ENCODE data around the gene CLEC2A. TPM values are rescaled to one million over a fixed set of nuclear protein-coding genes. Genes with fewer than 3 reads are reported as not detected.

CLEC2A gene
- total and polyA plus RNA-seq, 7 experiments from 2014 or later, result 0.22 TPM; not detected in 6

- Mint-ChIP-seq H3K4me3 (no peak overlapping the region), H3K27ac (no peak overlapping the region), H3K27me3 (peaks cover 0 to 41% (median 0%) of the 10 kb centered on the region in 5 donors), H3K9me3 (no peaks in the 10 kb centered on the region), H3K4me1 (peaks cover 0 to 5% (median 0%) of the 10 kb centered on the region in 7 donors), H3K36me3 (peaks cover 0 to 4% (median 0%) of the 10 kb centered on the region in 5 donors)
- ChIA-PET POLR2A (interaction anchor here (0.9 kb wide), 1 partner anchor 118 kb away, joined by 4 read pairs; no protein-coding TSS in a partner anchor), CTCF (interaction anchor here (0.7 to 1.5 kb wide), 4 partner anchors 9 to 189 kb away, joined by 3 to 6 read pairs (median 4); no protein-coding TSS in a partner anchor)
- no peaks in the 10 kb centered on the region for H3K4me1 ChIP-seq (ENCODE audit: control insufficient read depth in 2 of 2, insufficient read depth in 2 of 2, low read length in 2 of 2)
- intact Hi-C loops (cut with micrococcal nuclease), result no loop called here
- DNase-seq (no peak), ATAC-seq (no peak)
- H3K36me3 ChIP-seq (ENCODE audit: control insufficient read depth in 2 of 3, insufficient read depth in 3 of 3, low read length in 3 of 3), result no peaks in the 10 kb centered on the region
- H3K4me3 ChIP-seq (ENCODE audit: low read length), result no peak overlapping the region
- no peaks in the 10 kb centered on the region for H3K27me3 ChIP-seq (ENCODE audit: control insufficient read depth in 2 of 2, insufficient read depth in 2 of 2, low read length in 2 of 2)
- no peaks in the 10 kb centered on the region for H3K9me3 ChIP-seq (ENCODE audit: control insufficient read depth in 2 of 3, low read length in 3 of 3)
- H3K27ac ChIP-seq (ENCODE audit: low read depth, low read length), result no peak overlapping the region
Measured at GRCh38 chr12:9931245-9931644, 925 bp downstream of the CLEC2A start.

- Mint-ChIP-seq H3K4me3 (no peak overlapping the region), H3K27ac (no peak overlapping the region), H3K4me1 (peaks cover 0 to 11% (median 5%) of the 10 kb centered on the region in 7 donors), H3K27me3 (peaks cover 0 to 36% (median 0%) of the 10 kb centered on the region in 5 donors), H3K36me3 (no peaks in the 10 kb centered on the region), H3K9me3 (no peaks in the 10 kb centered on the region)
- CTCF ChIA-PET, result interaction anchor here (0.7 to 5.8 kb wide), 3 partner anchors 114 to 248 kb away, joined by 3 to 57 read pairs (median 43); no protein-coding TSS in a partner anchor
- no peak overlapping the region for H3K27ac ChIP-seq (ENCODE audit: low read depth, low read length)
- peaks cover 0 to 3% of the 10 kb centered on the region in 2 donors for H3K4me1 ChIP-seq (ENCODE audit: control insufficient read depth in 2 of 2, insufficient read depth in 2 of 2, low read length in 2 of 2)
- no peaks in the 10 kb centered on the region for H3K27me3 ChIP-seq (ENCODE audit: control insufficient read depth in 2 of 2, insufficient read depth in 2 of 2, low read length in 2 of 2)
- ATAC-seq (no peak), DNase-seq (no peak)
- POLR2A ChIA-PET, result interaction anchor here (1.5 kb wide), 1 partner anchor 120 kb away, joined by 3 read pairs; no protein-coding TSS in a partner anchor
- H3K36me3 ChIP-seq (ENCODE audit: control insufficient read depth in 2 of 3, insufficient read depth in 3 of 3, low read length in 3 of 3), result no peaks in the 10 kb centered on the region
- no peak overlapping the region for H3K4me3 ChIP-seq (ENCODE audit: low read length)
- intact Hi-C loops (cut with micrococcal nuclease), result loop anchor here in 1 of 2 donors (5.0 kb wide), 1 partner anchor 296 kb away; no protein-coding TSS in a partner anchor
- no peaks in the 10 kb centered on the region for H3K9me3 ChIP-seq (ENCODE audit: control insufficient read depth in 2 of 3, low read length in 3 of 3)
Measured at GRCh38 chr12:9928607-9929006, 3.6 kb downstream of the CLEC2A start.

GRCh38 chr12:9926876-9927275 is 5.3 kb downstream of the CLEC2A start:
- Histone ChIP-seq H3K9me3 (ENCODE audit: control insufficient read depth in 2 of 3, low read length in 3 of 3) (no peaks in the 10 kb centered on the region), H3K27me3 (ENCODE audit: control insufficient read depth in 2 of 2, insufficient read depth in 2 of 2, low read length in 2 of 2) (no peaks in the 10 kb centered on the region), H3K36me3 (ENCODE audit: control insufficient read depth in 2 of 3, insufficient read depth in 3 of 3, low read length in 3 of 3) (no peaks in the 10 kb centered on the region), H3K4me1 (ENCODE audit: control insufficient read depth in 2 of 2, insufficient read depth in 2 of 2, low read length in 2 of 2) (peaks cover 0 to 6% of the 10 kb centered on the region in 2 donors), H3K4me3 (ENCODE audit: low read length) (no peak overlapping the region), H3K27ac (ENCODE audit: low read depth, low read length) (no peak overlapping the region)
- Mint-ChIP-seq H3K4me3 (no peak overlapping the region), H3K9me3 (peaks cover 0 to 3% (median 0%) of the 10 kb centered on the region in 11 donors), H3K36me3 (peaks cover 0 to 4% (median 0%) of the 10 kb centered on the region in 5 donors), H3K27ac (no peak overlapping the region), H3K4me1 (peaks cover 0 to 23% (median 18%) of the 10 kb centered on the region in 7 donors), H3K27me3 (peaks cover 0 to 28% (median 0%) of the 10 kb centered on the region in 5 donors)
- POLR2A ChIA-PET, result interaction anchor here (0.7 to 1.1 kb wide), 2 partner anchors 112 to 115 kb away, joined by 3 to 5 read pairs; no protein-coding TSS in a partner anchor
- CTCF ChIA-PET, result interaction anchor here (1.0 to 5.8 kb wide), 4 partner anchors 21 to 177 kb away, joined by 3 to 57 read pairs (median 24); no protein-coding TSS in a partner anchor
- ATAC-seq (no peak), DNase-seq (no peak)
- intact Hi-C loops (cut with micrococcal nuclease), result loop anchor here (1.0 to 5.0 kb wide), 4 partner anchors 113 to 295 kb away; no protein-coding TSS in a partner anchor

GRCh38 chr12:9925705-9926393 is 6.3 kb downstream of the CLEC2A start:
- no peaks in the 10 kb centered on the region for H3K9me3 ChIP-seq (ENCODE audit: control insufficient read depth in 2 of 3, low read length in 3 of 3)
- Mint-ChIP-seq H3K4me3 (peak overlapping the region; percentile 30 to 85 (median 73)), H3K36me3 (peaks cover 0 to 5% (median 0%) of the 10 kb centered on the region in 5 donors), H3K27me3 (peaks cover 0 to 23% (median 0%) of the 10 kb centered on the region in 5 donors), H3K9me3 (peaks cover 0 to 3% (median 0%) of the 10 kb centered on the region in 11 donors), H3K4me1 (peaks cover 0 to 26% (median 18%) of the 10 kb centered on the region in 7 donors), H3K27ac (peak overlapping the region in 6 of 9 donors; percentile 5 to 93 (median 44))
- POLR2A ChIA-PET, result interaction anchor here (0.5 to 1.3 kb wide), 5 partner anchors 19 to 177 kb away, joined by 3 to 4 read pairs (median 4); no protein-coding TSS in a partner anchor
- CTCF ChIA-PET, result interaction anchor here (0.6 to 5.8 kb wide), 11 partner anchors 25 to 183 kb away, joined by 3 to 57 read pairs (median 3); no protein-coding TSS in a partner anchor
- no peak overlapping the region for H3K27ac ChIP-seq (ENCODE audit: low read depth, low read length)
- DNase-seq (peak in 8 of 9 donors; percentile 7 to 64 (median 50)), ATAC-seq (peak; percentile 73)
- peaks cover 0 to 6% of the 10 kb centered on the region in 2 donors for H3K4me1 ChIP-seq (ENCODE audit: control insufficient read depth in 2 of 2, insufficient read depth in 2 of 2, low read length in 2 of 2)
- H3K4me3 ChIP-seq (ENCODE audit: low read length), result no peak overlapping the region
- H3K27me3 ChIP-seq (ENCODE audit: control insufficient read depth in 2 of 2, insufficient read depth in 2 of 2, low read length in 2 of 2), result no peaks in the 10 kb centered on the region
- no peaks in the 10 kb centered on the region for H3K36me3 ChIP-seq (ENCODE audit: control insufficient read depth in 2 of 3, insufficient read depth in 3 of 3, low read length in 3 of 3)
- intact Hi-C loops (cut with micrococcal nuclease), result loop anchor here (1.0 to 5.0 kb wide), 9 partner anchors 19 to 294 kb away; partner anchors contain the start of gene CLEC2B (in 2 of the 2)

GRCh38 chr12:9922429-9922828 is 9.7 kb downstream of the CLEC2A start:
- intact Hi-C loops (cut with micrococcal nuclease), result no loop called here
- Mint-ChIP-seq H3K27ac (peak overlapping the region in 3 of 9 donors; percentile 6 to 68 (median 28)), H3K36me3 (peaks cover 0 to 9% (median 0%) of the 10 kb centered on the region in 5 donors), H3K9me3 (peaks cover 0 to 10% (median 0%) of the 10 kb centered on the region in 11 donors), H3K4me1 (peaks cover 0 to 21% (median 18%) of the 10 kb centered on the region in 7 donors), H3K27me3 (peaks cover 0 to 13% (median 0%) of the 10 kb centered on the region in 5 donors), H3K4me3 (peak overlapping the region in 2 of 10 donors; percentile 3 to 33)
- ATAC-seq (no peak), DNase-seq (no peak)
- H3K27me3 ChIP-seq (ENCODE audit: control insufficient read depth in 2 of 2, insufficient read depth in 2 of 2, low read length in 2 of 2), result no peaks in the 10 kb centered on the region
- POLR2A ChIA-PET, result interaction anchor here (0.7 to 1.9 kb wide), 4 partner anchors 16 to 122 kb away, joined by 3 to 5 read pairs (median 4); partner anchors contain the start of gene CLEC2B
- H3K36me3 ChIP-seq (ENCODE audit: control insufficient read depth in 2 of 3, insufficient read depth in 3 of 3, low read length in 3 of 3), result no peaks in the 10 kb centered on the region
- CTCF ChIA-PET, result interaction anchor here (0.9 to 1.4 kb wide), 7 partner anchors 17 to 180 kb away, joined by 3 to 5 read pairs (median 4); no protein-coding TSS in a partner anchor
- no peak overlapping the region for H3K27ac ChIP-seq (ENCODE audit: low read depth, low read length)
- no peak overlapping the region for H3K4me3 ChIP-seq (ENCODE audit: low read length)
- no peaks in the 10 kb centered on the region for H3K9me3 ChIP-seq (ENCODE audit: control insufficient read depth in 2 of 3, low read length in 3 of 3)
- H3K4me1 ChIP-seq (ENCODE audit: control insufficient read depth in 2 of 2, insufficient read depth in 2 of 2, low read length in 2 of 2), result peaks cover 0 to 6% of the 10 kb centered on the region in 2 donors

GRCh38 chr12:9920451-9920850 is 11.7 kb downstream of the CLEC2A start:
- no peaks in the 10 kb centered on the region for H3K36me3 ChIP-seq (ENCODE audit: control insufficient read depth in 2 of 3, insufficient read depth in 3 of 3, low read length in 3 of 3)
- POLR2A ChIA-PET, result interaction anchor here (1.0 kb wide), 1 partner anchor 50 kb away, joined by 3 read pairs; no protein-coding TSS in a partner anchor
- H3K4me1 Mint-ChIP-seq, result peaks cover 0 to 16% (median 13%) of the 10 kb centered on the region in 7 donors
- H3K4me3 ChIP-seq (ENCODE audit: low read length), result no peak overlapping the region
- no peak overlapping the region for H3K27ac Mint-ChIP-seq
- H3K27me3 ChIP-seq (ENCODE audit: control insufficient read depth in 2 of 2, insufficient read depth in 2 of 2, low read length in 2 of 2), result no peaks in the 10 kb centered on the region
- peaks cover 0 to 13% (median 0%) of the 10 kb centered on the region in 5 donors for H3K27me3 Mint-ChIP-seq
- peaks cover 0 to 10% (median 0%) of the 10 kb centered on the region in 11 donors for H3K9me3 Mint-ChIP-seq
- no peak for DNase-seq
- peaks cover 0 to 13% (median 0%) of the 10 kb centered on the region in 5 donors for H3K36me3 Mint-ChIP-seq
- H3K9me3 ChIP-seq (ENCODE audit: control insufficient read depth in 2 of 3, low read length in 3 of 3), result no peaks in the 10 kb centered on the region
- peaks cover 0 to 4% of the 10 kb centered on the region in 2 donors for H3K4me1 ChIP-seq (ENCODE audit: control insufficient read depth in 2 of 2, insufficient read depth in 2 of 2, low read length in 2 of 2)
- CTCF ChIA-PET, result interaction anchor here (0.6 to 1.0 kb wide), 2 partner anchors 14 to 106 kb away, joined by 3 read pairs; no protein-coding TSS in a partner anchor
- no peak overlapping the region for H3K27ac ChIP-seq (ENCODE audit: low read depth, low read length)
- intact Hi-C loops (cut with micrococcal nuclease), result no loop called here
- no peak overlapping the region for H3K4me3 Mint-ChIP-seq
- no peak for ATAC-seq

Data from naive thymus-derived CD4-positive, alpha-beta T cell (primary cell).